HK-2 (cell line): ENCODE data around the gene GRAMD1A.
"Not testable (repeated sequence)": the region's sequence is repeated elsewhere in the genome, so short reads cannot be mapped to it uniquely, and the experiment has no call there.

Experiments
- DNase-seq: peaks from one replicate; pipeline ENCODE4 v3.0.0-alpha.2; 2018; ENCODE audit not compliant: unreplicated experiment

Gene GRAMD1A

GRCh38 chr19:34999498-35000337 is at the start of gene GRAMD1A:
TSS of gene GRAMD1A (plus strand) at chr19:35000323. CDS start at chr19:35000479, 156 bp downstream.
- peak; percentile 86 for DNase-seq

GRCh38 chr19:34953092-34953491 is 47.0 kb upstream of the GRAMD1A start:
- DNase-seq = no peak

GRCh38 chr19:34957830-34958751 is 42.0 kb upstream of the GRAMD1A start:
- DNase-seq = no peak

- DNase-seq = no peak
These were observed 41.1 kb upstream of the GRAMD1A start for GRCh38 chr19:34959021-34959420.

GRCh38 chr19:34960103-34960805 is 39.9 kb upstream of the GRAMD1A start:
- peak; percentile 22 for DNase-seq

GRCh38 chr19:34960940-34961679 is 39.0 kb upstream of the GRAMD1A start:
- DNase-seq = no peak

GRCh38 chr19:34961775-34962686 is 38.1 kb upstream of the GRAMD1A start:
- DNase-seq = no peak

- DNase-seq = peak; percentile 8
These were observed 37.2 kb upstream of the GRAMD1A start for GRCh38 chr19:34962687-34963572.

GRCh38 chr19:34963573-34964406 is 36.3 kb upstream of the GRAMD1A start, which contains the start of gene ZNF792:
TSS of gene ZNF792 (minus strand) at chr19:34964229. CDS start at chr19:34963662, 567 bp downstream.
- peak; percentile 55 for DNase-seq

GRCh38 chr19:34964598-34964997 is 35.5 kb upstream of the GRAMD1A start:
- DNase-seq = no peak

- not testable (repeated sequence) for DNase-seq
These were observed 34.6 kb upstream of the GRAMD1A start for GRCh38 chr19:34965505-34965904.

- no peak for DNase-seq
These were observed 32.6 kb upstream of the GRAMD1A start for GRCh38 chr19:34967551-34967950.

GRCh38 chr19:34969721-34970120 is 30.4 kb upstream of the GRAMD1A start:
- no peak for DNase-seq

- DNase-seq = not testable (repeated sequence)
These were observed 29.8 kb upstream of the GRAMD1A start for GRCh38 chr19:34970185-34970780.

- no peak for DNase-seq
These were observed 27.9 kb upstream of the GRAMD1A start for GRCh38 chr19:34972163-34972705.

- no peak for DNase-seq
These were observed 25.5 kb upstream of the GRAMD1A start for GRCh38 chr19:34974646-34975045.

- no peak for DNase-seq
These were observed 25.1 kb upstream of the GRAMD1A start for GRCh38 chr19:34975056-34975455.
